A549 (cell line): ENCODE results near the gene SPECC1. TPM values are rescaled to one million over a fixed set of nuclear protein-coding genes. Genes with fewer than 3 reads are reported as not detected.
"Not testable (repeated sequence)": the region's sequence is repeated elsewhere in the genome, so short reads cannot be mapped to it uniquely, and the experiment has no call there.

ENCODE experiments used
- ATAC-seq, 2 experiments: fragments of 200-7000 bp in 1 of 2; fragments of >200 bp in 1 of 2; cut with Nextera tagmentation in 1 of 2; cut with Tn5 transposase in 1 of 2; 3 replicates each; pipeline versions ENCODE4 v1.8.0 to v1.9.1; 2018 to 2020; ENCODE audit warnings: mild to moderate bottlenecking in 1 of 2, moderate library complexity in 1 of 2
- CTCF ChIA-PET: fragments of 300-600 bp; sonication (Branson Sonifier 250); formaldehyde crosslinking; extraction: SDS; loops from one replicate; lab custom pipeline; 2021; ENCODE audit warnings: antibody characterized with exemption, inconsistent platforms; lab: Yijun Ruan, JAX
- POLR2A ChIA-PET: fragments of 350-600 bp; formaldehyde crosslinking; extraction: SDS; loops from one replicate; lab custom pipeline; 2021; ENCODE audit warnings: antibody characterized with exemption, inconsistent platforms; lab: Yijun Ruan, JAX
- DNase-seq, 2 experiments: peaks; one replicate each; pipeline versions ENCODE4 v3.0.0 to v3.0.0-alpha.2; 2011 to 2016; ENCODE audit warnings: low read depth in 1 of 2, low spot score in 1 of 2
- FAIRE-seq: peaks from 2 replicates; lab custom pipeline; 2011; peaks lifted over from hg19 to GRCh38; lab: Jason Lieb, UNC
- H3K27ac ChIP-seq, 2 experiments: fragments of >200 bp; sonication (Bioruptor Twin); formaldehyde crosslinking; 3 replicates each; pipeline ENCODE4 v1.5.1; 2016 to 2017
- H3K4me1 ChIP-seq: fragments of >200 bp; sonication (Bioruptor Twin); formaldehyde crosslinking; 3 replicates; pipeline ENCODE4 v1.6.1; 2016
- H3K4me2 ChIP-seq: fragments of >200 bp; sonication (Bioruptor Twin); formaldehyde crosslinking; 3 replicates; pipeline ENCODE4 v1.6.1; 2016
- H3K4me3 ChIP-seq: fragments of >200 bp; sonication (Bioruptor Twin); formaldehyde crosslinking; 3 replicates; pipeline ENCODE4 v1.5.1; 2016
- H3K9me3 ChIP-seq: fragments of >200 bp; sonication (Bioruptor Twin); formaldehyde crosslinking; 3 replicates; pipeline ENCODE4 v1.6.1; 2016
- BCL3 ChIP-seq: fragments of >200 bp; sonication (Bioruptor Twin); formaldehyde crosslinking; IDR thresholded peaks from 3 replicates; pipeline ENCODE4 v1.6.1; 2016
- CHD2 ChIP-seq: fragments of 150-350 bp; IDR thresholded peaks from 2 replicates; pipeline ENCODE4 v1.6.1; 2014; ENCODE audit warnings: low read length; ENCODE audit not compliant: partially characterized antibody
- CHD4 ChIP-seq: fragments of 200-600 bp; sonication (generic); IDR thresholded peaks from 2 replicates; pipeline ENCODE4 v1.6.1; 2016; ENCODE audit warnings: antibody characterized with exemption, mild to moderate bottlenecking, borderline replicate concordance
- CTCF ChIP-seq: fragments of >200 bp; sonication (Bioruptor Twin); formaldehyde crosslinking; IDR thresholded peaks from 3 replicates; pipeline ENCODE4 v1.5.1; 2016
- E2F6 ChIP-seq: IDR thresholded peaks from 2 replicates; pipeline ENCODE4 v1.6.1; 2012; ENCODE audit warnings: low read depth, borderline replicate concordance
- EHF ChIP-seq: fragments of 250-450 bp; sonication (Bioruptor Pico); IDR thresholded peaks from 2 replicates; pipeline ENCODE4 v1.5.0; 2020; ENCODE audit warnings: mild to moderate bottlenecking
- ELK1 ChIP-seq: fragments of 150-350 bp; IDR thresholded peaks from 2 replicates; pipeline ENCODE4 v1.6.1; 2014; ENCODE audit warnings: low read depth, mild to moderate bottlenecking, low read length
- GATA3 ChIP-seq: IDR thresholded peaks from 2 replicates; pipeline ENCODE4 v1.6.1; 2012; ENCODE audit warnings: borderline replicate concordance
- HDAC2 ChIP-seq: fragments of 200-600 bp; sonication (generic); IDR thresholded peaks from 2 replicates; pipeline ENCODE4 v1.6.1; 2016
- HES2 ChIP-seq: fragments of >200 bp; sonication (Bioruptor Twin); formaldehyde crosslinking; IDR thresholded peaks from 2 replicates; pipeline ENCODE4 v1.6.1; 2016
- KDM5A ChIP-seq: fragments of 200-600 bp; sonication (generic); IDR thresholded peaks from 2 replicates; pipeline ENCODE4 v1.6.1; 2016; ENCODE audit warnings: antibody characterized with exemption, mild to moderate bottlenecking
- MAX ChIP-seq: IDR thresholded peaks from 2 replicates; pipeline ENCODE4 v1.6.1; 2012
- POLR2A ChIP-seq: IDR thresholded peaks from 2 replicates; pipeline ENCODE4 v1.6.1; 2012; ENCODE audit warnings: mild to moderate bottlenecking, low read length
- RAD21 ChIP-seq, 2 experiments: fragments of >200 bp in 1 of 2; sonication (Bioruptor Twin) in 1 of 2; formaldehyde crosslinking in 1 of 2; IDR thresholded peaks in 1 of 2; conservative IDR thresholded peaks in 1 of 2; 2 replicates in 1 of 2; 3 replicates in 1 of 2; pipeline ENCODE4 v1.6.1; 2012 to 2018; ENCODE audit warnings: inconsistent platforms in 1 of 2
- RFX5 ChIP-seq: fragments of 450-650 bp; IDR thresholded peaks from 2 replicates; pipeline ENCODE4 v1.7.1; 2014; ENCODE audit warnings: antibody characterized with exemption, mild to moderate bottlenecking, moderate library complexity
- SMC3 ChIP-seq: fragments of >200 bp; sonication (Bioruptor Twin); formaldehyde crosslinking; IDR thresholded peaks from 3 replicates; pipeline ENCODE4 v1.6.1; 2018; ENCODE audit warnings: inconsistent platforms
- SREBF2 ChIP-seq: fragments of 450-650 bp; IDR thresholded peaks from 2 replicates; pipeline ENCODE4 v1.6.1; 2014; ENCODE audit warnings: mild to moderate bottlenecking, moderate library complexity
- TFCP2L1 ChIP-seq: fragments of 250-450 bp; sonication (Bioruptor Pico); IDR thresholded peaks from 2 replicates; pipeline ENCODE4 v1.5.0; 2021; ENCODE audit warnings: mild to moderate bottlenecking
- ZNF302 ChIP-seq: fragments of 250-450 bp; sonication (Bioruptor Pico); IDR thresholded peaks from 2 replicates; pipeline ENCODE4 v1.9.0; 2021; ENCODE audit warnings: inconsistent platforms, mild to moderate bottlenecking, moderate library complexity
- ZSCAN20 ChIP-seq: fragments of 250-450 bp; sonication (Bioruptor Pico); IDR thresholded peaks from 2 replicates; pipeline ENCODE4 v1.8.0; 2022; ENCODE audit warnings: mild to moderate bottlenecking, moderate library complexity
- WGBS: methylation state at CpG from one replicate; pipeline ENCODE4 v1.1.6; 2017; ENCODE audit errors: missing lambda C conversion rate; 5-methylcytosine and 5-hydroxymethylcytosine counted together
- polyA plus RNA-seq, 4 experiments: library from polyadenylated mRNA; depleted of rRNA in 3 of 4; stranded (reverse); fragments of >200 nt; fragmentation: RNase III in 1 of 4; extraction: RNeasy Plus Mini Kit Qiagen cat#74134 plus additional on column Dnase treatment in 1 of 4; gene quantifications; 2 replicates in 3 of 4; 3 replicates in 1 of 4; pipeline ENCODE4 v1.2.3, GENCODE V29; 2011 to 2017

SPECC1 gene
- polyA plus RNA-seq, 2 of the 4 experiments (the other 2 are of a cell fraction): 45.1 to 66.2 TPM

- peak in 1 of 2 experiments; percentile 55; a peak in 2 of 6 replicates for ATAC-seq
- ChIA-PET CTCF (interaction anchor here (0.7 to 5.8 kb wide), 6 partner anchors 10 to 113 kb away, joined by 3 to 38 read pairs (median 4); partner anchors contain the start of gene SPECC1), POLR2A (no interaction called here)
- no peak overlapping the region; a peak in 1 of 6 replicates for H3K27ac ChIP-seq
- no peaks in the 10 kb centered on the region for H3K9me3 ChIP-seq
- H3K4me1 ChIP-seq: peaks cover 9% of the 10 kb centered on the region; the same call in 2 of the 3 replicates
- H3K4me3 ChIP-seq: no peak overlapping the region
- 91% methylated on average over 8 of the region's 8 CpGs for WGBS
- H3K4me2 ChIP-seq: no peak overlapping the region
- peak in 1 of 2 experiments; percentile 24 for DNase-seq
- no peak for FAIRE-seq
- TF ChIP-seq CTCF (peak; percentile 9; the same call in 1 of the 3 replicates), HDAC2 (no peak)
Measured at GRCh38 chr17:20105539-20106280, 96.6 kb downstream of the SPECC1 start.

- POLR2A ChIA-PET, H3K4me2 ChIP-seq, H3K4me3 ChIP-seq, FAIRE-seq, H3K4me1 ChIP-seq, ATAC-seq, H3K9me3 ChIP-seq, DNase-seq, H3K27ac ChIP-seq: not testable (repeated sequence)
- CTCF ChIA-PET: interaction anchor here (0.7 to 5.8 kb wide), 5 partner anchors 10 to 113 kb away, joined by 3 to 38 read pairs (median 3); no protein-coding TSS in a partner anchor
Measured at GRCh38 chr17:20106446-20106845, 97.3 kb downstream of the SPECC1 start.

- no peak overlapping the region for H3K4me3 ChIP-seq
- peaks cover under 1% of the 10 kb centered on the region; the same call in 1 of the 3 replicates for H3K4me1 ChIP-seq
- WGBS: 90% methylated on average over 5 of the region's 5 CpGs
- H3K9me3 ChIP-seq: no peaks in the 10 kb centered on the region
- ChIA-PET POLR2A (no interaction called here), CTCF (interaction anchor here (2.1 to 2.6 kb wide), 3 partner anchors 12 to 116 kb away, joined by 5 to 14 read pairs (median 7); no protein-coding TSS in a partner anchor)
- FAIRE-seq: no peak
- H3K4me2 ChIP-seq: no peak overlapping the region
- no peak overlapping the region for H3K27ac ChIP-seq
- no peak for DNase-seq
- TF ChIP-seq CHD2: no peak
- no peak for TF ChIP-seq CHD4
- no peak for TF ChIP-seq TFCP2L1 (CRISPR knock-in tag)
- no peak for TF ChIP-seq ZSCAN20 (CRISPR knock-in tag)
- TF ChIP-seq KDM5A: no peak
- TF ChIP-seq ZNF302: no peak
- no peak for TF ChIP-seq POLR2A
- no peak for TF ChIP-seq SREBF2
- TF ChIP-seq BCL3: no peak
- TF ChIP-seq SMC3: no peak
- no peak for TF ChIP-seq HES2
- TF ChIP-seq MAX: no peak
- no peak for TF ChIP-seq HDAC2
- no peak for TF ChIP-seq ELK1
- no peak for TF ChIP-seq EHF (CRISPR knock-in tag)
- no peak for TF ChIP-seq GATA3
- no peak for TF ChIP-seq RAD21 (conservative IDR thresholded peaks at IDR 0.05 in 1 of 2, IDR thresholded peaks at IDR 0.05 in 1 of 2)
- no peak for TF ChIP-seq RFX5
- no peak for TF ChIP-seq E2F6
- no peak for ATAC-seq
Measured at GRCh38 chr17:20109076-20109475, 99.9 kb downstream of the SPECC1 start.
